ENCODE data around the gene PPAN.

- TF ChIP-seq HDGF (IDR thresholded peaks at IDR 0.05; ENCODE audit: borderline replicate concordance) (no peak), BHLHE40 (IDR thresholded peaks at IDR 0.05; ENCODE audit: borderline replicate concordance) (no peak), ZNF384 (IDR thresholded peaks at IDR 0.05) (no peak), ELF4 (IDR thresholded peaks at IDR 0.05) (no peak), SP1 (IDR thresholded peaks at IDR 0.05) (no peak), LEF1 (IDR thresholded peaks at IDR 0.05; ENCODE audit: borderline replicate concordance) (no peak), SUZ12 (IDR thresholded peaks at IDR 0.05) (no peak), NFRKB (IDR thresholded peaks at IDR 0.05) (no peak), ARNT (IDR thresholded peaks at IDR 0.05) (no peak), FOXM1 (IDR thresholded peaks at IDR 0.05; ENCODE audit: borderline replicate concordance) (no peak), TARDBP (IDR thresholded peaks at IDR 0.05) (no peak), FOXA1 (IDR thresholded peaks at IDR 0.05) (no peak), PKNOX1 (IDR thresholded peaks at IDR 0.05) (no peak)
Measured at GRCh38 chr19:10089801-10090375, 16.3 kb upstream of the PPAN start.
